ENCODE measurements around the gene FNIP1.

The FNIP1 gene

DNA sequence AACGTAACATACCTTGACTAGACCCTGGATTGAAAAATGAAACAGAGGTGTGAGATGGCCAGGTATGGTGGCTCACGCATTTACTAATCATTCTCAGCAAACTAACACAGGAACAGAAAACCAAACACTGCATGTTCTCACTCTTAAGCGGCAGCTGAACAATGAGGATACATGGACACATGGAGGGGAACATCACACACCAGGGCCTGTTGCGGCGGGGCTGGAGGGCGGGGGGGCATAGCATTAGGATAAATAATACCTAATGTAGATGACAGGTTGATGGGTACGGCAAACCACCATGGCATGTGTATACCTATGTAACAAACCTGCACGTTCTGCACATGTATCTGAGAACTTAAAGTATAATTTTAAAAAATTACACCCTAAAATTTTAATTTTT is 177.7 kb downstream of the FNIP1 start:
- Mint-ChIP-seq H3K36me3 (ENCODE audit: low read depth) (peaks cover 37% of the 10 kb centered on the region), H3K4me1 (no peaks in the 10 kb centered on the region), H3K27me3 (ENCODE audit: low read depth, poor library complexity) (no peaks in the 10 kb centered on the region), H3K4me3 (no peak overlapping the region), H3K9me3 (peaks cover 5% of the 10 kb centered on the region), H3K27ac (no peak overlapping the region)
- no peak for TF ChIP-seq CTCF (IDR thresholded peaks at IDR 0.05)
- no peak for DNase-seq

DNA sequence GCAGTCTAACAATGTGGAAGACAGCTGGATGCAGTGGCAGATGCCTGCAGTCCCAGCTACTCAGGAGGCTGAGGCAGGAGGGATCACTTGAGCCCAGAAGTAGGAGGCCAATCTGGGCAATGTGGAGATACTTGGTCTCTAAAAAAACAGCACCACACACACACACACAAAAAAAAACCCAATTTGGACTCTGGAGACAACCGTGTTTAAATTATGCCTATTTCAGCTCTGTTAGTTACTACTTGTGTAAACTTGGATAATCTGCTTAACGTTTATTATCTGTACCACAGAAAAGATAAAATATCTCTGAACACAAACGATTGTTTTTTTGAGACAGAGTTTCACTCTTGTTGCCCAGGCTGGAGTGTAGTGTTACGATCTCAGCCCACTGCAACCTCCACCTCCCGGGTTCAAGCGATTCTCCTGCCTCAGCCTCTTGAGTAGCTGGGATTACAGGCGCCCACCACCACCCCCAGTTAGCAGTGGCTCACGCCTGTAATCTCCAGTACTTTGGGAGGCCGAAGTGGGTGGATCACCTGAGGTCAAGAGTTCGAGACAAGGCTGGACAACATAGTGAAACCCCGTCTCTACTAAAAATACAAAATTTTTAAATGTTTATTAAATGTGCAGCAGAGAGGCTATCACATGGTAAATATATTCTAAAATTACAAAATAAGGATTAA is 179.5 kb downstream of the FNIP1 start:
- Mint-ChIP-seq H3K27ac (no peak overlapping the region), H3K36me3 (ENCODE audit: low read depth) (peaks cover 31% of the 10 kb centered on the region), H3K4me1 (no peaks in the 10 kb centered on the region), H3K27me3 (ENCODE audit: low read depth, poor library complexity) (no peaks in the 10 kb centered on the region), H3K9me3 (peaks cover 5% of the 10 kb centered on the region), H3K4me3 (no peak overlapping the region)
- no peak for DNase-seq
- no peak for TF ChIP-seq CTCF (IDR thresholded peaks at IDR 0.05)

DNA sequence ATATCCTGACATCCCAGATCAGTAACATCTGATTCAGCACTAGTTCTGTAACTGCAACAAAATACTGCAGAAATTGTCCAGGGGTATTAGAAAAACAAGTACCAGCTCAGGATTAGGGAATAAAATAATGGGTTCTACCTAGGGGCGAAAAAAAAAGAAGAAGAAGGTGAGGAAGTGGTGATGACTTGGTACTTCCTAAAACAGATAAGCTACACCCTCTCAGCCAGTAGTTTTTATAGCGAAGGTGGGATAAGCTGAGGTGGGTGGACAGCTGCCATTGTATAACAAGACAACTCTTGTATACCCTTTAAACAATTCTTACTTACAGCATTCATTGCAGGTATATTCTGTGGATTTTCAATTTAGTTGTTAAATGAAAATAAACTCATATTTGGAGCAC is 180.9 kb downstream of the FNIP1 start:
- no peak overlapping the region for H3K4me3 Mint-ChIP-seq
- H3K36me3 Mint-ChIP-seq (ENCODE audit: low read depth) = peaks cover 25% of the 10 kb centered on the region
- TF ChIP-seq CTCF (IDR thresholded peaks at IDR 0.05) = no peak
- DNase-seq = no peak
- no peaks in the 10 kb centered on the region for H3K27me3 Mint-ChIP-seq (ENCODE audit: low read depth, poor library complexity)
- H3K4me1 Mint-ChIP-seq = no peaks in the 10 kb centered on the region
- H3K9me3 Mint-ChIP-seq = peaks cover 5% of the 10 kb centered on the region
- no peak overlapping the region for H3K27ac Mint-ChIP-seq

DNA sequence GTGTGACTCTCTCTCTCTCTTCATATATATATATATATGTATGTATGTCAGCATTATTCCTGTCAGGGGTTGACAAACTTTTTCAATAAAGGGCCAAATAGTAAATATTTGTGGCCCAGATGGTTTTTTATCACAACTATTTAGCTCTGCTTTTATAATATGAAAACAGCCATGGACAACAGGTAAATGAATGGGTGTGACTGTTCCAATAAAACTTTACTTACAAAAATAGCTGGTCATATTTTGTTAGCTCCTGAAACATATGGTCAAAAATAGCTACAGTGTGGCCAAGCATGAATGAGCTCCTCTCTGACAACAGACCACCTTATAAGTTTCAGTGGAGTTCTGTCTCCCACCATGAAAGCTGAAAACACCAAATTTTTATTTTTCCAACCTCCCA is 183.4 kb downstream of the FNIP1 start:
- H3K36me3 Mint-ChIP-seq (ENCODE audit: low read depth) = peaks cover 39% of the 10 kb centered on the region
- no peak for TF ChIP-seq CTCF (IDR thresholded peaks at IDR 0.05)
- H3K27me3 Mint-ChIP-seq (ENCODE audit: low read depth, poor library complexity) = no peaks in the 10 kb centered on the region
- H3K4me1 Mint-ChIP-seq = no peaks in the 10 kb centered on the region
- H3K9me3 Mint-ChIP-seq = peaks cover 5% of the 10 kb centered on the region
- no peak overlapping the region for H3K27ac Mint-ChIP-seq
- no peak for DNase-seq
- H3K4me3 Mint-ChIP-seq = no peak overlapping the region

DNA sequence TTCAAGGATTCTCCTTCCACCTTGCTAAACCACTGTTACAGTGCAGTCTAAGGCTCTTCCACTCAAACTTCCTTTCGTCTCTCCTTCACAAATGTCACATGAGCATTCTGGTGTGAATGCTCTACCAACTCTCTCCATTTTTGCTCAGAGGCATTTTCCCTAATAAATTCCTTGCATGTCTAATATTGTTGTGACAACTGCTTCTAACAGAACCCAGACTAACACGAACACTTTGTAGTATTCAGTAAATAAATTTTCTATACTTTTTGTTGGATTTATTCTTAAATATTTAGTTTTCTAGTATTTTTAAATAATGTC is 185.8 kb downstream of the FNIP1 start:
- no peaks in the 10 kb centered on the region for H3K27me3 Mint-ChIP-seq (ENCODE audit: low read depth, poor library complexity)
- TF ChIP-seq CTCF (IDR thresholded peaks at IDR 0.05) = no peak
- no peaks in the 10 kb centered on the region for H3K4me1 Mint-ChIP-seq
- H3K9me3 Mint-ChIP-seq = no peaks in the 10 kb centered on the region
- H3K4me3 Mint-ChIP-seq = no peak overlapping the region
- no peak for DNase-seq
- H3K36me3 Mint-ChIP-seq (ENCODE audit: low read depth) = peaks cover 29% of the 10 kb centered on the region
- no peak overlapping the region for H3K27ac Mint-ChIP-seq
